Naive B cell (primary cell): ENCODE measurements around the gene FGF12. TPM values are rescaled to one million over a fixed set of nuclear protein-coding genes. Genes with fewer than 3 reads are reported as not detected.

Source experiments
- ATAC-seq, 2 donors: fragments of 150-1000 bp; cut with Tn5 transposase; 2 replicates each; pipeline ENCODE4 v1.10.0; 2021; ENCODE audit warnings: low read depth in 2 of 2, mild to moderate bottlenecking in 2 of 2, moderate library complexity in 2 of 2
- DNase-seq: peaks from one replicate; pipeline ENCODE4 v3.0.0; 2022
- H3K27ac Mint-ChIP-seq, 6 donors: one replicate each; pipeline ENCODE4 v1.8.0; 2020 to 2022; ENCODE audit warnings: mild to moderate bottlenecking in 6 of 6, mixed read lengths in 6 of 6, moderate library complexity in 5 of 6, inconsistent platforms in 2 of 6
- H3K27me3 Mint-ChIP-seq, 3 donors: one replicate each; pipeline ENCODE4 v1.8.0; 2021 to 2022; ENCODE audit warnings: mixed read lengths in 3 of 3, mild to moderate bottlenecking in 1 of 3
- H3K36me3 Mint-ChIP-seq, 2 donors: one replicate each; pipeline ENCODE4 v1.8.0; 2020 to 2022; ENCODE audit warnings: mixed read lengths in 2 of 2, inconsistent platforms in 1 of 2, mild to moderate bottlenecking in 1 of 2
- H3K4me1 Mint-ChIP-seq, 3 donors: one replicate each; pipeline ENCODE4 v1.8.0; 2020 to 2022; ENCODE audit warnings: mixed read lengths in 3 of 3, inconsistent platforms in 1 of 3, mild to moderate bottlenecking in 1 of 3, moderate library complexity in 1 of 3
- H3K4me3 Mint-ChIP-seq, 8 donors: one replicate each; pipeline ENCODE4 v1.8.0; 2020 to 2022; ENCODE audit warnings: mild to moderate bottlenecking in 8 of 8, mixed read lengths in 8 of 8, moderate library complexity in 8 of 8, inconsistent platforms in 2 of 8
- H3K9me3 Mint-ChIP-seq, 7 donors: one replicate each; pipeline ENCODE4 v1.8.0; 2020 to 2022; ENCODE audit warnings: mixed read lengths in 7 of 7, mild to moderate bottlenecking in 5 of 7, inconsistent platforms in 2 of 7, moderate library complexity in 1 of 7
- polyA plus RNA-seq, 6 donors: library from polyadenylated mRNA; unstranded; fragments of 300-500 nt; fragmentation: Illumina TruSeq; gene quantifications; one replicate each; pipeline ENCODE4 v1.2.3, GENCODE V29; 2021; ENCODE audit warnings: low read depth in 6 of 6

FGF12 gene
- polyA plus RNA-seq, 6 donors from 2014 or later: not detected

- Mint-ChIP-seq H3K36me3 (no peaks in the 10 kb centered on the region), H3K4me1 (no peaks in the 10 kb centered on the region), H3K27ac (no peak overlapping the region), H3K27me3 (no peaks in the 10 kb centered on the region), H3K4me3 (no peak overlapping the region), H3K9me3 (peaks cover 0 to 3% (median 0%) of the 10 kb centered on the region in 7 donors)
- ATAC-seq (no peak), DNase-seq (no peak)
These were observed 620.8 kb downstream of the FGF12 start for GRCh38 chr3:192106543-192106942.

- H3K36me3 Mint-ChIP-seq: no peaks in the 10 kb centered on the region
- H3K9me3 Mint-ChIP-seq: peaks cover 0 to 4% (median 0%) of the 10 kb centered on the region in 7 donors
- no peak for DNase-seq
- H3K27ac Mint-ChIP-seq: no peak overlapping the region
- H3K27me3 Mint-ChIP-seq: no peaks in the 10 kb centered on the region
- no peak overlapping the region for H3K4me3 Mint-ChIP-seq
- H3K4me1 Mint-ChIP-seq: no peaks in the 10 kb centered on the region
- no peak for ATAC-seq
These were observed 634.8 kb downstream of the FGF12 start for GRCh38 chr3:192092388-192093005.

- H3K4me3 Mint-ChIP-seq: no peak overlapping the region
- H3K36me3 Mint-ChIP-seq: no peaks in the 10 kb centered on the region
- H3K27me3 Mint-ChIP-seq: no peaks in the 10 kb centered on the region
- no peak overlapping the region for H3K27ac Mint-ChIP-seq
- no peaks in the 10 kb centered on the region for H3K4me1 Mint-ChIP-seq
- DNase-seq: no peak
- ATAC-seq: no peak
- peaks cover 0 to 4% (median 0%) of the 10 kb centered on the region in 7 donors for H3K9me3 Mint-ChIP-seq
These were observed 635.5 kb downstream of the FGF12 start for GRCh38 chr3:192091831-192092230.

GRCh38 chr3:192090586-192090985, 636.8 kb downstream of the FGF12 start:
- no peak overlapping the region for H3K27ac Mint-ChIP-seq

More at GRCh38 chr3:192090586-192090985, 636.8 kb downstream of the FGF12 start:
- DNase-seq (no peak), ATAC-seq (no peak)
- Mint-ChIP-seq H3K9me3 (peaks cover 0 to 4% (median 0%) of the 10 kb centered on the region in 7 donors), H3K27me3 (no peaks in the 10 kb centered on the region), H3K4me3 (no peak overlapping the region), H3K4me1 (no peaks in the 10 kb centered on the region), H3K36me3 (no peaks in the 10 kb centered on the region)

Other genes with a start within 250 kb of the FGF12 start
- gene MB21D2, start 190.3 kb upstream of the FGF12 start, polyA plus RNA-seq: not detected